ENCODE results near the gene HSH2D.

Gene HSH2D

GRCh38 chr19:16198370-16198651 lies 54.8 kb downstream of the HSH2D start:
- no peak for DNase-seq

GRCh38 chr19:16199275-16199932 lies 55.9 kb downstream of the HSH2D start:
- no peak for DNase-seq

- no peak for DNase-seq
Measured at GRCh38 chr19:16200038-16201010, 56.8 kb downstream of the HSH2D start.

GRCh38 chr19:16201011-16201391 lies 57.5 kb downstream of the HSH2D start:
- no peak for DNase-seq

GRCh38 chr19:16202320-16203255 lies 59.1 kb downstream of the HSH2D start:
- no peak for DNase-seq

GRCh38 chr19:16203256-16204004 lies 59.9 kb downstream of the HSH2D start:
- DNase-seq: no peak

- no peak for DNase-seq
Measured at GRCh38 chr19:16204005-16204294, 60.5 kb downstream of the HSH2D start.

GRCh38 chr19:16205205-16206045 lies 61.9 kb downstream of the HSH2D start:
- no peak for DNase-seq

- DNase-seq: no peak
Measured at GRCh38 chr19:16206046-16206605, 62.6 kb downstream of the HSH2D start.

GRCh38 chr19:16206637-16207036 lies 63.2 kb downstream of the HSH2D start:
- no peak for DNase-seq

- DNase-seq: no peak
Measured at GRCh38 chr19:16207063-16207462, 63.6 kb downstream of the HSH2D start.

GRCh38 chr19:16207490-16208025 lies 64.1 kb downstream of the HSH2D start:
- no peak for DNase-seq
